ENCODE data around the gene STRN4. TPM values are rescaled to one million over a fixed set of nuclear protein-coding genes. Genes with fewer than 3 reads are reported as not detected.

Gene STRN4
- 10 to 100 TPM in 2 of 3 donors, 1 to 10 TPM in 1; 8.8 to 26.8 (median 10.8) TPM for polyA plus RNA-seq

- peaks cover 9 to 21% (median 13%) of the 10 kb centered on the region in 3 donors for H3K27me3 Mint-ChIP-seq (ENCODE audit: low read depth in 3 of 3)
- peaks cover 39 to 44% of the 10 kb centered on the region in 2 donors for H3K4me1 Mint-ChIP-seq
These were observed at the start of gene STRN4 for GRCh38 chr19:46746281-46747057. TSS of gene STRN4 (minus strand) at chr19:46746450. CDS start at chr19:46746430, 20 bp downstream.

GRCh38 chr19:46791944-46792343 is 45.7 kb upstream of the STRN4 start:
- H3K27me3 Mint-ChIP-seq (ENCODE audit: low read depth in 3 of 3): peaks cover 0 to 3% (median 2%) of the 10 kb centered on the region in 3 donors
- H3K9me3 Mint-ChIP-seq: no peaks in the 10 kb centered on the region
- H3K27ac Mint-ChIP-seq: peak overlapping the region in 2 of 6 donors; percentile 34 to 54
- peaks cover 26 to 32% of the 10 kb centered on the region in 2 donors for H3K4me1 Mint-ChIP-seq
- DNase-seq: peak; percentile 20 to 46 (median 46)
- H3K36me3 Mint-ChIP-seq: no peaks in the 10 kb centered on the region
- peak overlapping the region in 1 of 5 donors; percentile 3 for H3K4me3 Mint-ChIP-seq

More at GRCh38 chr19:46746281-46747057, at the start of gene STRN4:
- peak; percentile 44 to 57 (median 56) for DNase-seq
- peak within 1 kb of the TSS; percentile 43 to 91 (median 84) for H3K27ac Mint-ChIP-seq
- H3K4me3 Mint-ChIP-seq: peak within 1 kb of the TSS; percentile 84 to 92 (median 89)
- H3K36me3 Mint-ChIP-seq: peaks cover 0 to 4% (median 3%) of the 10 kb centered on the region in 3 donors
- no peaks in the 10 kb centered on the region for H3K9me3 Mint-ChIP-seq

- Mint-ChIP-seq H3K4me3 (peak overlapping the region; percentile 24 to 96 (median 90)), H3K27ac (peak overlapping the region in 3 of 6 donors; percentile 7 to 78 (median 74)), H3K9me3 (no peaks in the 10 kb centered on the region), H3K27me3 (ENCODE audit: low read depth in 3 of 3) (peaks cover 0 to 6% (median 5%) of the 10 kb centered on the region in 3 donors), H3K36me3 (no peaks in the 10 kb centered on the region), H3K4me1 (peaks cover 52 to 58% of the 10 kb centered on the region in 2 donors)
- DNase-seq: no peak
These were observed 43.1 kb upstream of the STRN4 start for GRCh38 chr19:46789371-46789770.

- Mint-ChIP-seq H3K4me1 (peaks cover 56 to 62% of the 10 kb centered on the region in 2 donors), H3K27me3 (ENCODE audit: low read depth in 3 of 3) (peaks cover 0 to 6% (median 5%) of the 10 kb centered on the region in 3 donors), H3K27ac (peak overlapping the region; percentile 23 to 88 (median 71)), H3K4me3 (peak overlapping the region; percentile 87 to 96 (median 92)), H3K36me3 (no peaks in the 10 kb centered on the region), H3K9me3 (no peaks in the 10 kb centered on the region)
- no peak for DNase-seq
These were observed 42.7 kb upstream of the STRN4 start for GRCh38 chr19:46788968-46789338.

GRCh38 chr19:46788262-46788967 is 42.2 kb upstream of the STRN4 start, which contains the start of gene SLC1A5:
TSS of gene SLC1A5 (minus strand) at chr19:46788594. CDS start at chr19:46787965, 629 bp downstream.
- no peaks in the 10 kb centered on the region for H3K9me3 Mint-ChIP-seq

GRCh38 chr19:46787331-46788261 is 41.3 kb upstream of the STRN4 start:
- no peaks in the 10 kb centered on the region for H3K9me3 Mint-ChIP-seq
- peaks cover 61 to 73% of the 10 kb centered on the region in 2 donors for H3K4me1 Mint-ChIP-seq
- peaks cover 0 to 6% (median 5%) of the 10 kb centered on the region in 3 donors for H3K27me3 Mint-ChIP-seq (ENCODE audit: low read depth in 3 of 3)
- H3K4me3 Mint-ChIP-seq: peak overlapping the region; percentile 87 to 96 (median 92)
- peaks cover 0 to 5% (median 4%) of the 10 kb centered on the region in 3 donors for H3K36me3 Mint-ChIP-seq
- DNase-seq: peak; percentile 20 to 34 (median 27)
- H3K27ac Mint-ChIP-seq: peak overlapping the region; percentile 86 to 93 (median 93)

More at GRCh38 chr19:46788262-46788967, 42.2 kb upstream of the STRN4 start, which contains the start of gene SLC1A5:
- Mint-ChIP-seq H3K4me3 (peak within 1 kb of the TSS; percentile 87 to 96 (median 92)), H3K27ac (peak within 1 kb of the TSS; percentile 82 to 93 (median 92)), H3K4me1 (peaks cover 60 to 67% of the 10 kb centered on the region in 2 donors), H3K36me3 (no peaks in the 10 kb centered on the region), H3K27me3 (ENCODE audit: low read depth in 3 of 3) (peaks cover 0 to 6% (median 5%) of the 10 kb centered on the region in 3 donors)
- peak; percentile 90 to 94 (median 92) for DNase-seq

GRCh38 chr19:46787040-46787330 is 40.7 kb upstream of the STRN4 start:
- Mint-ChIP-seq H3K27me3 (ENCODE audit: low read depth in 3 of 3) (peaks cover 0 to 6% (median 5%) of the 10 kb centered on the region in 3 donors), H3K9me3 (no peaks in the 10 kb centered on the region), H3K36me3 (peaks cover 0 to 5% (median 4%) of the 10 kb centered on the region in 3 donors), H3K4me3 (peak overlapping the region; percentile 87 to 96 (median 92)), H3K27ac (peak overlapping the region; percentile 86 to 93 (median 93)), H3K4me1 (peaks cover 56 to 69% of the 10 kb centered on the region in 2 donors)
- no peak for DNase-seq

- H3K27me3 Mint-ChIP-seq (ENCODE audit: low read depth in 3 of 3): peaks cover 0 to 6% (median 5%) of the 10 kb centered on the region in 3 donors
- no peaks in the 10 kb centered on the region for H3K9me3 Mint-ChIP-seq
- H3K4me3 Mint-ChIP-seq: peak overlapping the region; percentile 87 to 96 (median 92)
- peak overlapping the region; percentile 86 to 93 (median 93) for H3K27ac Mint-ChIP-seq
- H3K36me3 Mint-ChIP-seq: peaks cover 3 to 7% (median 6%) of the 10 kb centered on the region in 3 donors
- DNase-seq: peak; percentile 77 to 81 (median 77)
- H3K4me1 Mint-ChIP-seq: peaks cover 54 to 64% of the 10 kb centered on the region in 2 donors
These were observed 40.2 kb upstream of the STRN4 start for GRCh38 chr19:46786236-46787039.

- Mint-ChIP-seq H3K36me3 (peaks cover 3 to 8% (median 7%) of the 10 kb centered on the region in 3 donors), H3K9me3 (no peaks in the 10 kb centered on the region), H3K4me1 (peaks cover 54 to 64% of the 10 kb centered on the region in 2 donors), H3K27ac (peak overlapping the region; percentile 86 to 93 (median 93)), H3K27me3 (ENCODE audit: low read depth in 3 of 3) (peaks cover 0 to 6% (median 5%) of the 10 kb centered on the region in 3 donors), H3K4me3 (peak overlapping the region; percentile 87 to 96 (median 92))
- DNase-seq: no peak
These were observed 39.7 kb upstream of the STRN4 start for GRCh38 chr19:46785980-46786235.

GRCh38 chr19:46785054-46785979 is 39.1 kb upstream of the STRN4 start:
- Mint-ChIP-seq H3K27ac (peak overlapping the region; percentile 86 to 93 (median 93)), H3K4me3 (peak overlapping the region; percentile 87 to 96 (median 92)), H3K4me1 (peaks cover 54 to 64% of the 10 kb centered on the region in 2 donors), H3K27me3 (ENCODE audit: low read depth in 3 of 3) (peaks cover 0 to 6% (median 5%) of the 10 kb centered on the region in 3 donors), H3K36me3 (peaks cover 3 to 8% (median 7%) of the 10 kb centered on the region in 3 donors), H3K9me3 (no peaks in the 10 kb centered on the region)
- no peak for DNase-seq

- peaks cover 55 to 64% of the 10 kb centered on the region in 2 donors for H3K4me1 Mint-ChIP-seq
- peaks cover 0 to 6% (median 5%) of the 10 kb centered on the region in 3 donors for H3K27me3 Mint-ChIP-seq (ENCODE audit: low read depth in 3 of 3)
- peaks cover 3 to 8% (median 7%) of the 10 kb centered on the region in 3 donors for H3K36me3 Mint-ChIP-seq
- H3K9me3 Mint-ChIP-seq: no peaks in the 10 kb centered on the region
- peak in 2 of 3 donors; percentile 14 to 32 for DNase-seq
- H3K4me3 Mint-ChIP-seq: peak overlapping the region; percentile 58 to 96 (median 92)
- peak overlapping the region; percentile 74 to 93 (median 91) for H3K27ac Mint-ChIP-seq
These were observed 38.2 kb upstream of the STRN4 start for GRCh38 chr19:46784262-46785053.

All from immature natural killer cell (primary cell).